ENCODE data around the gene MAD1L1. TPM values are rescaled to one million over a fixed set of nuclear protein-coding genes. Genes with fewer than 3 reads are reported as not detected.

Gene MAD1L1
- total RNA-seq, 1 experiment from 2014 or later = 38.5 TPM

DNA sequence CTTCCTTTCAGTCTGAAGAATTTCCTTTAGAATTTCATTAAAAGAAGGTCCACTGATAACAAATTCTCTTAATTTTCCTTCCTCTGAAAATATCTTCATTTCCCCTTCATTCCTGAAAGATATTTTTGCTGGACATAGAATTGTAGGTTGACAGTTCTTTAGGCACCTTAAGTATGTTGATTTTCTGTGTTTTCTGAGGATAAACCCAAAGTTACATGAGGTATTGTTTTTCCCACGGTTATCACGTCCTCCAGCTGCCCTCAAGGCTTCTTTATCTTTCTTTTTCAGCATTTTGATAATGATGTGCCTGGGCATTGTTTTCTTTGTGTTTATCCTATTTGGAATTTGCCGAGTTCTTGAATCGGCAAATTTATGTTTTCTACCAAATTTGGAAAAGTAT is 457.4 kb downstream of the MAD1L1 start:
- H3K9me2 ChIP-seq (ENCODE audit: insufficient read depth) = no peaks in the 10 kb centered on the region
- no peak for DNase-seq (ENCODE audit: low read depth, low spot score)
- H4K20me1 ChIP-seq (ENCODE audit: insufficient read depth) = no peaks in the 10 kb centered on the region
- BruUV-seq (replicated peaks) = no TSS peak
- H3K27ac ChIP-seq (ENCODE audit: low read depth, low read length) = no peak overlapping the region
- POLR2A ChIA-PET = no interaction called here
- H3K4me1 ChIP-seq (ENCODE audit: control insufficient read depth in 1 of 2, insufficient read depth in 2 of 2, low read length in 2 of 2) = no peaks in the 10 kb centered on the region
- no peak for TF ChIP-seq POLR2AphosphoS5 (IDR thresholded peaks at IDR 0.05; ENCODE audit: low read depth, low read length)
- no peak for TF ChIP-seq POLR2A (IDR thresholded peaks at IDR 0.05; ENCODE audit: borderline replicate concordance, extremely low read depth, insufficient read depth, insufficient read length)
- TF ChIP-seq, protein P1, sequence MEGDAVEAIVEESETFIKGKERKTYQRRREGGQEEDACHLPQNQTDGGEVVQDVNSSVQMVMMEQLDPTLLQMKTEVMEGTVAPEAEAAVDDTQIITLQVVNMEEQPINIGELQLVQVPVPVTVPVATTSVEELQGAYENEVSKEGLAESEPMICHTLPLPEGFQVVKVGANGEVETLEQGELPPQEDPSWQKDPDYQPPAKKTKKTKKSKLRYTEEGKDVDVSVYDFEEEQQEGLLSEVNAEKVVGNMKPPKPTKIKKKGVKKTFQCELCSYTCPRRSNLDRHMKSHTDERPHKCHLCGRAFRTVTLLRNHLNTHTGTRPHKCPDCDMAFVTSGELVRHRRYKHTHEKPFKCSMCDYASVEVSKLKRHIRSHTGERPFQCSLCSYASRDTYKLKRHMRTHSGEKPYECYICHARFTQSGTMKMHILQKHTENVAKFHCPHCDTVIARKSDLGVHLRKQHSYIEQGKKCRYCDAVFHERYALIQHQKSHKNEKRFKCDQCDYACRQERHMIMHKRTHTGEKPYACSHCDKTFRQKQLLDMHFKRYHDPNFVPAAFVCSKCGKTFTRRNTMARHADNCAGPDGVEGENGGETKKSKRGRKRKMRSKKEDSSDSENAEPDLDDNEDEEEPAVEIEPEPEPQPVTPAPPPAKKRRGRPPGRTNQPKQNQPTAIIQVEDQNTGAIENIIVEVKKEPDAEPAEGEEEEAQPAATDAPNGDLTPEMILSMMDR (IDR thresholded peaks at IDR 0.05 in 2 of 3, conservative IDR thresholded peaks at IDR 0.05 in 1 of 3; ENCODE audit: borderline replicate concordance in 1 of 3, insufficient read depth in 1 of 3, low read depth in 2 of 3, low read length in 2 of 3) = no peak
- no peak for TF ChIP-seq SP1 (IDR thresholded peaks at IDR 0.05; ENCODE audit: low read depth)
- TF ChIP-seq RAD21 (IDR thresholded peaks at IDR 0.05; ENCODE audit: low read depth) = no peak
- TF ChIP-seq, protein P2, sequence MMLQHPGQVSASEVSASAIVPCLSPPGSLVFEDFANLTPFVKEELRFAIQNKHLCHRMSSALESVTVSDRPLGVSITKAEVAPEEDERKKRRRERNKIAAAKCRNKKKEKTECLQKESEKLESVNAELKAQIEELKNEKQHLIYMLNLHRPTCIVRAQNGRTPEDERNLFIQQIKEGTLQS (IDR thresholded peaks at IDR 0.05) = no peak
- TF ChIP-seq, protein P3, sequence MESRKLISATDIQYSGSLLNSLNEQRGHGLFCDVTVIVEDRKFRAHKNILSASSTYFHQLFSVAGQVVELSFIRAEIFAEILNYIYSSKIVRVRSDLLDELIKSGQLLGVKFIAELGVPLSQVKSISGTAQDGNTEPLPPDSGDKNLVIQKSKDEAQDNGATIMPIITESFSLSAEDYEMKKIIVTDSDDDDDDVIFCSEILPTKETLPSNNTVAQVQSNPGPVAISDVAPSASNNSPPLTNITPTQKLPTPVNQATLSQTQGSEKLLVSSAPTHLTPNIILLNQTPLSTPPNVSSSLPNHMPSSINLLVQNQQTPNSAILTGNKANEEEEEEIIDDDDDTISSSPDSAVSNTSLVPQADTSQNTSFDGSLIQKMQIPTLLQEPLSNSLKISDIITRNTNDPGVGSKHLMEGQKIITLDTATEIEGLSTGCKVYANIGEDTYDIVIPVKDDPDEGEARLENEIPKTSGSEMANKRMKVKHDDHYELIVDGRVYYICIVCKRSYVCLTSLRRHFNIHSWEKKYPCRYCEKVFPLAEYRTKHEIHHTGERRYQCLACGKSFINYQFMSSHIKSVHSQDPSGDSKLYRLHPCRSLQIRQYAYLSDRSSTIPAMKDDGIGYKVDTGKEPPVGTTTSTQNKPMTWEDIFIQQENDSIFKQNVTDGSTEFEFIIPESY (IDR thresholded peaks at IDR 0.05; ENCODE audit: extremely low read depth, insufficient replicate concordance, low read length) = no peak
- TF ChIP-seq JUND (IDR thresholded peaks at IDR 0.05) = no peak
- TF ChIP-seq YY1 (IDR thresholded peaks at IDR 0.05; ENCODE audit: extremely low read depth, insufficient replicate concordance, low read depth, low read length) = no peak
- no peak for TF ChIP-seq EGR1 (IDR thresholded peaks at IDR 0.05; ENCODE audit: low read depth)
- no peak for TF ChIP-seq SRF (IDR thresholded peaks at IDR 0.05; ENCODE audit: low read depth)
- TF ChIP-seq, protein P4, sequence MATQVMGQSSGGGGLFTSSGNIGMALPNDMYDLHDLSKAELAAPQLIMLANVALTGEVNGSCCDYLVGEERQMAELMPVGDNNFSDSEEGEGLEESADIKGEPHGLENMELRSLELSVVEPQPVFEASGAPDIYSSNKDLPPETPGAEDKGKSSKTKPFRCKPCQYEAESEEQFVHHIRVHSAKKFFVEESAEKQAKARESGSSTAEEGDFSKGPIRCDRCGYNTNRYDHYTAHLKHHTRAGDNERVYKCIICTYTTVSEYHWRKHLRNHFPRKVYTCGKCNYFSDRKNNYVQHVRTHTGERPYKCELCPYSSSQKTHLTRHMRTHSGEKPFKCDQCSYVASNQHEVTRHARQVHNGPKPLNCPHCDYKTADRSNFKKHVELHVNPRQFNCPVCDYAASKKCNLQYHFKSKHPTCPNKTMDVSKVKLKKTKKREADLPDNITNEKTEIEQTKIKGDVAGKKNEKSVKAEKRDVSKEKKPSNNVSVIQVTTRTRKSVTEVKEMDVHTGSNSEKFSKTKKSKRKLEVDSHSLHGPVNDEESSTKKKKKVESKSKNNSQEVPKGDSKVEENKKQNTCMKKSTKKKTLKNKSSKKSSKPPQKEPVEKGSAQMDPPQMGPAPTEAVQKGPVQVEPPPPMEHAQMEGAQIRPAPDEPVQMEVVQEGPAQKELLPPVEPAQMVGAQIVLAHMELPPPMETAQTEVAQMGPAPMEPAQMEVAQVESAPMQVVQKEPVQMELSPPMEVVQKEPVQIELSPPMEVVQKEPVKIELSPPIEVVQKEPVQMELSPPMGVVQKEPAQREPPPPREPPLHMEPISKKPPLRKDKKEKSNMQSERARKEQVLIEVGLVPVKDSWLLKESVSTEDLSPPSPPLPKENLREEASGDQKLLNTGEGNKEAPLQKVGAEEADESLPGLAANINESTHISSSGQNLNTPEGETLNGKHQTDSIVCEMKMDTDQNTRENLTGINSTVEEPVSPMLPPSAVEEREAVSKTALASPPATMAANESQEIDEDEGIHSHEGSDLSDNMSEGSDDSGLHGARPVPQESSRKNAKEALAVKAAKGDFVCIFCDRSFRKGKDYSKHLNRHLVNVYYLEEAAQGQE (IDR thresholded peaks at IDR 0.05; ENCODE audit: low read depth) = no peak
- no peak for TF ChIP-seq FOSL1 (IDR thresholded peaks at IDR 0.05; ENCODE audit: low read depth)
- TF ChIP-seq CEBPB (IDR thresholded peaks at IDR 0.05; ENCODE audit: low read depth) = no peak
- no peak for TF ChIP-seq ZNF274 (IDR thresholded peaks at IDR 0.05; ENCODE audit: low read depth, low read length)
- TF ChIP-seq, protein P5, sequence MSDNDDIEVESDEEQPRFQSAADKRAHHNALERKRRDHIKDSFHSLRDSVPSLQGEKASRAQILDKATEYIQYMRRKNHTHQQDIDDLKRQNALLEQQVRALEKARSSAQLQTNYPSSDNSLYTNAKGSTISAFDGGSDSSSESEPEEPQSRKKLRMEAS (IDR thresholded peaks at IDR 0.05) = no peak
- no peak for TF ChIP-seq TCF7L2 (IDR thresholded peaks at IDR 0.05; ENCODE audit: borderline replicate concordance, extremely low read depth, insufficient read depth, insufficient read length)
- no peak for TF ChIP-seq SIN3A (IDR thresholded peaks at IDR 0.05; ENCODE audit: low read depth)
- no peaks in the 10 kb centered on the region for H3K9me3 ChIP-seq (ENCODE audit: control insufficient read depth in 1 of 2, insufficient read depth in 1 of 2, low read depth in 1 of 2, low read length in 2 of 2)
- H3K4me2 ChIP-seq (ENCODE audit: low read length) = no peak overlapping the region
- H3K4me3 ChIP-seq (replicated peaks in 1 of 2; ENCODE audit: low read depth in 1 of 2, low read length in 2 of 2) = no peak overlapping the region
- intact Hi-C loops (cut with micrococcal nuclease) = no loop called here
- no peaks in the 10 kb centered on the region for H3K27me3 ChIP-seq (ENCODE audit: insufficient read depth, low read length)
- H2AFZ ChIP-seq (ENCODE audit: low read depth, low read length, poor library complexity, severe bottlenecking) = no peak overlapping the region
- H3K36me3 ChIP-seq (ENCODE audit: control insufficient read depth in 1 of 2, insufficient read depth in 2 of 2, low read length in 2 of 2) = no peaks in the 10 kb centered on the region
- ATAC-seq = no peak
- CTCF ChIA-PET = no interaction called here
- no peak overlapping the region for H3K9ac ChIP-seq (ENCODE audit: low read length)
- RAD21 ChIA-PET (ENCODE audit: low non-redundant PET in 1 of 2, low total read pairs in 2 of 2, uncharacterized antibody in 2 of 2, unreplicated experiment in 2 of 2) = no interaction called here
- H3K79me2 ChIP-seq (ENCODE audit: insufficient read depth, low read length) = no peaks in the 10 kb centered on the region
